ENCODE results near the gene CYTH1.

Gene CYTH1, protein sequence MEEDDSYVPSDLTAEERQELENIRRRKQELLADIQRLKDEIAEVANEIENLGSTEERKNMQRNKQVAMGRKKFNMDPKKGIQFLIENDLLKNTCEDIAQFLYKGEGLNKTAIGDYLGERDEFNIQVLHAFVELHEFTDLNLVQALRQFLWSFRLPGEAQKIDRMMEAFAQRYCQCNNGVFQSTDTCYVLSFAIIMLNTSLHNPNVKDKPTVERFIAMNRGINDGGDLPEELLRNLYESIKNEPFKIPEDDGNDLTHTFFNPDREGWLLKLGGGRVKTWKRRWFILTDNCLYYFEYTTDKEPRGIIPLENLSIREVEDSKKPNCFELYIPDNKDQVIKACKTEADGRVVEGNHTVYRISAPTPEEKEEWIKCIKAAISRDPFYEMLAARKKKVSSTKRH

DNA sequence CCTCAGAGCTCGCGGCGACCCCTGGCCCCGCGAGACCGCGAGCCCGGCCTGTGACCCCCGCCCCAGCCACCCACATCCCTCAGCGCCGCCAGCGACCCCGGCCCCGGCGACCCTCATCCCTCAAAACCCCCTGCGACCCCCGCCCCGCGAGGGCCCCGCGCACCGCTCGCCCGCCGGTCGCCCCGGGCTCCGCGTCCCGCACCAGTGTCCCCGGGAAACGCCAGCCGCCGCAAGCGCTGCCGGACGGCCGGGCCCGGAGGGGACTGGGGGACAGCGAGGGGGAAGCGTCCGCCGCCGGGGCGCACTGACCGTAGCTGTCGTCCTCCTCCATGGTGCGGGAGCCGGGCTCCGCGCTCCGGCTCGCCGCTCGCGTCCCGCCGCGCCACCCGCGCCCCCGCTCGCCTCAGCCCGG lies at the start of gene CYTH1:
TSS of gene CYTH1 (minus strand) at position 381 of the 412 bp plus-strand sequence. CDS start at position 331, 50 bp downstream.
- H3K4me3 ChIP-seq (ENCODE audit: low read length): peak within 1 kb of the TSS; percentile 73
- peak within 1 kb of the TSS; percentile 73 for H3K9ac ChIP-seq (ENCODE audit: low read length)
- H3K27me3 ChIP-seq (ENCODE audit: control insufficient read depth, insufficient read depth, low read length): no peaks in the 10 kb centered on the region
- no peaks in the 10 kb centered on the region for H3K4me1 ChIP-seq (ENCODE audit: control insufficient read depth, low read depth, low read length)
- no peaks in the 10 kb centered on the region for H3K9me3 ChIP-seq (ENCODE audit: control insufficient read depth, low read depth, low read length)
- no peaks in the 10 kb centered on the region for H3K36me3 ChIP-seq (ENCODE audit: control insufficient read depth, low read depth, low read length)
- peak within 1 kb of the TSS; percentile 90 for H3K27ac ChIP-seq (ENCODE audit: low read length)

DNA sequence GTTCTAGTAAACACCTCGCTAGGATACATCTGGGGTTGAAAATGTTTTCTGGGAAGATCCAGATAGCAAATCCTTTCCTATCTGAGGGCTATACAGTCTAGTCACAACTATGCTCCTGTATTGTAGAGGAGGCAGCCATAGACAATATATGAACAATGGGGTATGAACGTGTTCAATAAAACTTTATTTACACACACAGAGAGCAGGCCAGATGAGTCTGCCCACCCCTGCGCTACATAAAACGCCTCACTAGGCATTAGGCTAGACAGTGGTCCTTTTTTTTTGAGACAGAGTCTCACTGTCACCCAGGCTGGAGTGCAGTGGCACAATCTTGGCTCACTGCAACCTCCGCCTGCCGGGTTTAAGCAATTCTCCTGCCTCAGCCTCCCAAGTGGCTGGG lies 47.4 kb upstream of the CYTH1 start:
- H3K36me3 ChIP-seq (ENCODE audit: control insufficient read depth, low read depth, low read length): peaks cover 83% of the 10 kb centered on the region

GRCh38 chr17:78828470-78829185 lies 46.6 kb upstream of the CYTH1 start:
- Histone ChIP-seq H3K27ac (ENCODE audit: low read length) (no peak overlapping the region), H3K36me3 (ENCODE audit: control insufficient read depth, low read depth, low read length) (peaks cover 83% of the 10 kb centered on the region), H3K4me3 (ENCODE audit: low read length) (no peak overlapping the region), H3K27me3 (ENCODE audit: control insufficient read depth, insufficient read depth, low read length) (no peaks in the 10 kb centered on the region), H3K9me3 (ENCODE audit: control insufficient read depth, low read depth, low read length) (no peaks in the 10 kb centered on the region), H3K4me1 (ENCODE audit: control insufficient read depth, low read depth, low read length) (no peaks in the 10 kb centered on the region), H3K9ac (ENCODE audit: low read length) (no peak overlapping the region)

More for the DNA sequence above, 47.4 kb upstream of the CYTH1 start:
- H3K9ac ChIP-seq (ENCODE audit: low read length): no peak overlapping the region
- H3K9me3 ChIP-seq (ENCODE audit: control insufficient read depth, low read depth, low read length): no peaks in the 10 kb centered on the region
- H3K4me1 ChIP-seq (ENCODE audit: control insufficient read depth, low read depth, low read length): no peaks in the 10 kb centered on the region
- no peak overlapping the region for H3K4me3 ChIP-seq (ENCODE audit: low read length)
- H3K27me3 ChIP-seq (ENCODE audit: control insufficient read depth, insufficient read depth, low read length): no peaks in the 10 kb centered on the region
- H3K27ac ChIP-seq (ENCODE audit: low read length): no peak overlapping the region

GRCh38 chr17:78826836-78827509 lies 44.9 kb upstream of the CYTH1 start:
- Histone ChIP-seq H3K9me3 (ENCODE audit: control insufficient read depth, low read depth, low read length) (no peaks in the 10 kb centered on the region), H3K4me1 (ENCODE audit: control insufficient read depth, low read depth, low read length) (no peaks in the 10 kb centered on the region), H3K27me3 (ENCODE audit: control insufficient read depth, insufficient read depth, low read length) (no peaks in the 10 kb centered on the region), H3K9ac (ENCODE audit: low read length) (no peak overlapping the region), H3K36me3 (ENCODE audit: control insufficient read depth, low read depth, low read length) (peaks cover 82% of the 10 kb centered on the region), H3K4me3 (ENCODE audit: low read length) (no peak overlapping the region), H3K27ac (ENCODE audit: low read length) (no peak overlapping the region)

DNA sequence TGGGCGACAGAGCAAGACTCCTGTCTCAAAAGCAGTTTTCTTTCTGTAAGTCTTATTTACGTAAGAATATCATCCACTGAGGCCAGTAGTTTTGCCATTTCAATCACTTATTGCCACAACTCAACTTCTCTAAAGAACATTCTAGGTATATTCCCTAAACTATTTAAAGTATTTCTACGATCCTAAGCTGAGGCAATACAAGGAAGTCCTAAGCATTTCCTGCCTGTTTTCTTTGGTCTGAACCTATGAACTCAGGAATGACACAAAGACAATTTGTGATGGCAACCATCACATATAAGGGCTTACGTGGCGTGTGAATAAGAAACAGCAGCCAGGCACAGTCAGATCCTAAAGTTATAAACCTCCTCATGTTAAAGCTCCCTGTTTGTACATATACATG lies 44.3 kb upstream of the CYTH1 start:
- Histone ChIP-seq H3K9ac (ENCODE audit: low read length) (no peak overlapping the region), H3K36me3 (ENCODE audit: control insufficient read depth, low read depth, low read length) (peaks cover 82% of the 10 kb centered on the region)

DNA sequence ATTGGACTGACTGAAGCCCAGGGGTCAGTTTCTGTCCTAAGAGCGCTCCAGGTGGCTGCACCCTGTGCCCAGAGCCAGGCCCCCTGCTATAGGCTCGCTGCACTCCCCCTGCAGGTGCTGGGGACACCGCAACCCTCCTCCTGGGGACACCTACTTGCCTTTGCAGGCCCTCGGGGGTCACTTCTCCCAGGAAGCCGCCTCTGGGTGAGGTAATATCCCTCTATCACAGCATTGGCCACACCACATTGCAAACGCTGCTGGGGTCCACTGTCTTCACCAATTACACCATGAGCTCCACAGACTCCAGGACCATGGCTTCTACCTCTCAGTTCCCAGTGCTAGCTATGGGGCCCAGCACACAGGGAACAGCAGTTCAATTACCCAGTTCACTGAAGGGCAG lies 43.6 kb upstream of the CYTH1 start:
- Histone ChIP-seq H3K4me1 (ENCODE audit: control insufficient read depth, low read depth, low read length) (no peaks in the 10 kb centered on the region), H3K36me3 (ENCODE audit: control insufficient read depth, low read depth, low read length) (peaks cover 83% of the 10 kb centered on the region), H3K27ac (ENCODE audit: low read length) (no peak overlapping the region), H3K9me3 (ENCODE audit: control insufficient read depth, low read depth, low read length) (no peaks in the 10 kb centered on the region), H3K27me3 (ENCODE audit: control insufficient read depth, insufficient read depth, low read length) (no peaks in the 10 kb centered on the region), H3K4me3 (ENCODE audit: low read length) (no peak overlapping the region), H3K9ac (ENCODE audit: low read length) (no peak overlapping the region)

More for the DNA sequence above, 44.3 kb upstream of the CYTH1 start:
- Histone ChIP-seq H3K27ac (ENCODE audit: low read length) (no peak overlapping the region), H3K9me3 (ENCODE audit: control insufficient read depth, low read depth, low read length) (no peaks in the 10 kb centered on the region), H3K4me1 (ENCODE audit: control insufficient read depth, low read depth, low read length) (no peaks in the 10 kb centered on the region), H3K4me3 (ENCODE audit: low read length) (no peak overlapping the region), H3K27me3 (ENCODE audit: control insufficient read depth, insufficient read depth, low read length) (no peaks in the 10 kb centered on the region)

GRCh38 chr17:78824240-78824639 lies 42.2 kb upstream of the CYTH1 start:
- no peaks in the 10 kb centered on the region for H3K27me3 ChIP-seq (ENCODE audit: control insufficient read depth, insufficient read depth, low read length)
- H3K27ac ChIP-seq (ENCODE audit: low read length): no peak overlapping the region
- H3K36me3 ChIP-seq (ENCODE audit: control insufficient read depth, low read depth, low read length): peaks cover 88% of the 10 kb centered on the region
- no peaks in the 10 kb centered on the region for H3K9me3 ChIP-seq (ENCODE audit: control insufficient read depth, low read depth, low read length)
- no peaks in the 10 kb centered on the region for H3K4me1 ChIP-seq (ENCODE audit: control insufficient read depth, low read depth, low read length)
- H3K4me3 ChIP-seq (ENCODE audit: low read length): no peak overlapping the region
- H3K9ac ChIP-seq (ENCODE audit: low read length): no peak overlapping the region

DNA sequence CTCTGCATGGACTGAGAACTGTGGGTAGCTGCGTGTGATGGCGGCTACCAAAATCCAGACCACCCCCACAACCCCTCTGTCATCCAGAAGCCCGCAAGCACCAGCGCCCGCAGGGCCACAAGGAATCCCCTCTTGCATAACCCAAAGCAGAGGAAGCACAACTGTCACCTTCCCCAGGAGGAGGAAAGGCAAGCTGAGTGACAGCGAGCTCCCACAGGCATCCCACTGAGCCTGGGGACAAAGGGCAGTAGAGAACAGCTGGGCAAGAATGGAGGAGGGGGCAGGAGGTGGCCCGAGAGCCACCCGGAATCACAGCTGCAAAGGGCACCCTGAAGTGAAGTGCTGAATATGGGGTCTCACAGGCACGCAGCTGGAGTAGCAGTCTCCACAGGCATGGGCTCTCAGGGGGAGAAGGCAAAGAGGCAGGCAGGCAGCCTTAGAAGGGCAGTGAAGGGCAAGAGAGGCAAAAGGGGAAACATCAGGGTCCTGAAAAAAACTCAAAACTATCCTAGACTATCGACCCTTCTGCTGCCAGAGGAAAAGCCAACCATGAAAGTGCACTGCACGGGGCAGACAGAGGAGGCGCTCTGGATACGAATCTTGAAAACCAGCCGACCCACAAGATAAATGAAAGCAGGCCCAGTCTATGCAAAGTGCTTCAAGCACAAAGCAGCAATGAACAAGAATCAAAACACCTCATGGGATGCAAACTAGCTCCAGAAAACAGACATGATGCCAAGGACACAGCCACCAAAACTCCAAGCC lies 41.4 kb upstream of the CYTH1 start:
- peaks cover 91% of the 10 kb centered on the region for H3K36me3 ChIP-seq (ENCODE audit: control insufficient read depth, low read depth, low read length)

GRCh38 chr17:78822552-78822951 lies 40.5 kb upstream of the CYTH1 start:
- H3K36me3 ChIP-seq (ENCODE audit: control insufficient read depth, low read depth, low read length): peaks cover 91% of the 10 kb centered on the region
- H3K9ac ChIP-seq (ENCODE audit: low read length): no peak overlapping the region
- no peaks in the 10 kb centered on the region for H3K27me3 ChIP-seq (ENCODE audit: control insufficient read depth, insufficient read depth, low read length)
- no peaks in the 10 kb centered on the region for H3K9me3 ChIP-seq (ENCODE audit: control insufficient read depth, low read depth, low read length)
- H3K4me1 ChIP-seq (ENCODE audit: control insufficient read depth, low read depth, low read length): no peaks in the 10 kb centered on the region
- no peak overlapping the region for H3K4me3 ChIP-seq (ENCODE audit: low read length)
- H3K27ac ChIP-seq (ENCODE audit: low read length): no peak overlapping the region

More for the DNA sequence above, 41.4 kb upstream of the CYTH1 start:
- Histone ChIP-seq H3K4me3 (ENCODE audit: low read length) (no peak overlapping the region), H3K9ac (ENCODE audit: low read length) (no peak overlapping the region), H3K9me3 (ENCODE audit: control insufficient read depth, low read depth, low read length) (no peaks in the 10 kb centered on the region), H3K27ac (ENCODE audit: low read length) (no peak overlapping the region), H3K4me1 (ENCODE audit: control insufficient read depth, low read depth, low read length) (no peaks in the 10 kb centered on the region), H3K27me3 (ENCODE audit: control insufficient read depth, insufficient read depth, low read length) (no peaks in the 10 kb centered on the region)

GRCh38 chr17:78821961-78822360 lies 39.9 kb upstream of the CYTH1 start:
- Histone ChIP-seq H3K4me1 (ENCODE audit: control insufficient read depth, low read depth, low read length) (no peaks in the 10 kb centered on the region), H3K9ac (ENCODE audit: low read length) (no peak overlapping the region), H3K4me3 (ENCODE audit: low read length) (no peak overlapping the region), H3K27me3 (ENCODE audit: control insufficient read depth, insufficient read depth, low read length) (no peaks in the 10 kb centered on the region), H3K36me3 (ENCODE audit: control insufficient read depth, low read depth, low read length) (peaks cover 93% of the 10 kb centered on the region), H3K9me3 (ENCODE audit: control insufficient read depth, low read depth, low read length) (no peaks in the 10 kb centered on the region), H3K27ac (ENCODE audit: low read length) (no peak overlapping the region)

GRCh38 chr17:78820841-78821240 lies 38.8 kb upstream of the CYTH1 start:
- Histone ChIP-seq H3K36me3 (ENCODE audit: control insufficient read depth, low read depth, low read length) (peaks cover 88% of the 10 kb centered on the region), H3K4me1 (ENCODE audit: control insufficient read depth, low read depth, low read length) (no peaks in the 10 kb centered on the region), H3K9ac (ENCODE audit: low read length) (no peak overlapping the region), H3K27me3 (ENCODE audit: control insufficient read depth, insufficient read depth, low read length) (no peaks in the 10 kb centered on the region), H3K27ac (ENCODE audit: low read length) (no peak overlapping the region), H3K9me3 (ENCODE audit: control insufficient read depth, low read depth, low read length) (no peaks in the 10 kb centered on the region), H3K4me3 (ENCODE audit: low read length) (no peak overlapping the region)
